HG02970 (cell line): ENCODE data around the gene FGFBP1.

ENCODE experiments used
- ATAC-seq: cut with Tn5 transposase; IDR thresholded peaks from one replicate; pipeline ENCODE4 v1.9.1; 2021; ENCODE audit warnings: mild to moderate bottlenecking, moderate library complexity, moderate number of reproducible peaks; ENCODE audit not compliant: unreplicated experiment, low FRiP score

The FGFBP1 gene

GRCh38 chr4:15938640-15939039 lies at the start of gene FGFBP1:
FGFBP1 (minus strand) TSS chr4:15938740; CDS start chr4:15936632, 2,108 bp downstream.
- no peak for ATAC-seq

GRCh38 chr4:15988222-15988621 lies 49.7 kb upstream of the FGFBP1 start:
- no peak for ATAC-seq

- no peak for ATAC-seq
Observed at GRCh38 chr4:15986907-15987306, 48.4 kb upstream of the FGFBP1 start.

GRCh38 chr4:15983610-15984009 lies 45.1 kb upstream of the FGFBP1 start:
- ATAC-seq = no peak

GRCh38 chr4:15982842-15983524 lies 44.4 kb upstream of the FGFBP1 start:
- ATAC-seq = no peak

- no peak for ATAC-seq
Observed at GRCh38 chr4:15976456-15977447, 38.2 kb upstream of the FGFBP1 start.

- ATAC-seq = no peak
Observed at GRCh38 chr4:15971068-15971801, 32.7 kb upstream of the FGFBP1 start.

GRCh38 chr4:15968551-15969300 lies 30.2 kb upstream of the FGFBP1 start:
- ATAC-seq = no peak

GRCh38 chr4:15965325-15965724 lies 26.8 kb upstream of the FGFBP1 start:
- ATAC-seq = no peak

- ATAC-seq = no peak
Observed at GRCh38 chr4:15964159-15964558, 25.6 kb upstream of the FGFBP1 start.

- peak; percentile 73 for ATAC-seq
Observed at GRCh38 chr4:15963576-15963975, 25.0 kb upstream of the FGFBP1 start.

- peak; percentile 30 for ATAC-seq
Observed at GRCh38 chr4:15963001-15963451, 24.5 kb upstream of the FGFBP1 start, which contains the start of gene FGFBP2. FGFBP2 (minus strand) TSS chr4:15963175; CDS start chr4:15963129, 46 bp downstream.

GRCh38 chr4:15961781-15962510 lies 23.4 kb upstream of the FGFBP1 start:
- ATAC-seq = no peak

- ATAC-seq = no peak
Observed at GRCh38 chr4:15958562-15958961, 20.0 kb upstream of the FGFBP1 start.

- ATAC-seq = peak; percentile 84
Observed at GRCh38 chr4:15956179-15956850, 17.8 kb upstream of the FGFBP1 start.

GRCh38 chr4:15955670-15956069 lies 17.1 kb upstream of the FGFBP1 start:
- ATAC-seq = no peak

GRCh38 chr4:15953625-15954024 lies 15.1 kb upstream of the FGFBP1 start:
- ATAC-seq = no peak

GRCh38 chr4:15951781-15952180 lies 13.2 kb upstream of the FGFBP1 start:
- no peak for ATAC-seq

- no peak for ATAC-seq
Observed at GRCh38 chr4:15948826-15949225, 10.3 kb upstream of the FGFBP1 start.
